Ishikawa (cell line): ENCODE results near the gene STOML1.

Experiments
- CEBPB ChIP-seq: IDR thresholded peaks from 2 replicates; pipeline ENCODE4 v1.6.1; 2012
- CREB1 ChIP-seq: IDR thresholded peaks from 2 replicates; pipeline ENCODE4 v1.6.1; 2012; ENCODE audit warnings: low read depth
- EGR1 ChIP-seq: IDR thresholded peaks from 2 replicates; pipeline ENCODE4 v1.6.1; 2012
- EP300 ChIP-seq: IDR thresholded peaks from 2 replicates; pipeline ENCODE4 v1.6.1; 2012; ENCODE audit warnings: borderline replicate concordance
- FOXM1 ChIP-seq: IDR thresholded peaks from 2 replicates; pipeline ENCODE4 v1.6.1; 2012; ENCODE audit warnings: low read depth, borderline replicate concordance
- MAX ChIP-seq: IDR thresholded peaks from 2 replicates; pipeline ENCODE4 v1.6.1; 2012
- NFIC ChIP-seq: IDR thresholded peaks from 2 replicates; pipeline ENCODE4 v1.6.1; 2012
- RAD21 ChIP-seq: IDR thresholded peaks from 2 replicates; pipeline ENCODE4 v1.6.1; 2012; ENCODE audit warnings: low read depth
- REST ChIP-seq: IDR thresholded peaks from 2 replicates; pipeline ENCODE4 v1.6.1; 2012; ENCODE audit warnings: low read depth, mild to moderate bottlenecking
- TAF1 ChIP-seq: IDR thresholded peaks from 2 replicates; pipeline ENCODE4 v1.6.1; 2012; ENCODE audit warnings: low read depth, mild to moderate bottlenecking
- TCF12 ChIP-seq: IDR thresholded peaks from 2 replicates; pipeline ENCODE4 v1.6.1; 2012; ENCODE audit warnings: low read depth
- TEAD4 ChIP-seq: IDR thresholded peaks from 2 replicates; pipeline ENCODE4 v1.6.1; 2012
- USF1 ChIP-seq: IDR thresholded peaks from 2 replicates; pipeline ENCODE4 v1.6.1; 2012
- YY1 ChIP-seq: IDR thresholded peaks from 2 replicates; pipeline ENCODE4 v1.6.1; 2012; ENCODE audit warnings: low read depth
- ZBTB7A ChIP-seq: IDR thresholded peaks from 2 replicates; pipeline ENCODE4 v1.6.1; 2012; ENCODE audit warnings: low read depth

STOML1 gene

GRCh38 chr15:73935547-73935946, 56.5 kb downstream of the STOML1 start:
- no peak for TF ChIP-seq FOXM1
- no peak for TF ChIP-seq TCF12
- TF ChIP-seq NFIC, result no peak
- no peak for TF ChIP-seq TEAD4
- no peak for TF ChIP-seq EP300
- no peak for TF ChIP-seq MAX
- no peak for TF ChIP-seq ZBTB7A
- TF ChIP-seq REST, result no peak
- no peak for TF ChIP-seq TAF1
- TF ChIP-seq YY1, result no peak
- no peak for TF ChIP-seq RAD21
- TF ChIP-seq CEBPB, result no peak
- TF ChIP-seq EGR1, result no peak
- no peak for TF ChIP-seq CREB1
- no peak for TF ChIP-seq USF1

- TF ChIP-seq ZBTB7A, result no peak
- no peak for TF ChIP-seq FOXM1
- TF ChIP-seq USF1, result no peak
- no peak for TF ChIP-seq CEBPB
- no peak for TF ChIP-seq EP300
Measured at GRCh38 chr15:73934281-73934680, 57.8 kb downstream of the STOML1 start.

GRCh38 chr15:73932381-73933191, 59.5 kb downstream of the STOML1 start:
- TF ChIP-seq EP300 (no peak), NFIC (no peak), REST (no peak), MAX (no peak), TCF12 (no peak)

GRCh38 chr15:73931441-73931840, 60.7 kb downstream of the STOML1 start:
- TF ChIP-seq CREB1 (no peak), REST (no peak), FOXM1 (no peak), ZBTB7A (no peak), TAF1 (no peak), YY1 (no peak), TEAD4 (no peak), TCF12 (no peak), USF1 (no peak), RAD21 (no peak), EP300 (no peak), EGR1 (no peak), MAX (no peak), CEBPB (no peak), NFIC (no peak)
